HEK293 (cell line): Measurements from ENCODE around the gene RPL10.

Experiments used
- CTCF ChIA-PET: fragments of 350-600 bp; formaldehyde crosslinking; extraction: SDS; loops from one replicate; lab custom pipeline; 2021; ENCODE audit warnings: antibody characterized with exemption; lab: Yijun Ruan, JAX
- POLR2A ChIA-PET: fragments of 300-600 bp; formaldehyde crosslinking; extraction: SDS; loops from one replicate; lab custom pipeline; 2020; ENCODE audit warnings: antibody characterized with exemption, inconsistent platforms; lab: Yijun Ruan, JAX
- H3K27ac ChIP-seq: fragments of 200-500 bp; sonication (Bioruptor generic); 2 replicates; pipeline ENCODE4 v1.5.1; 2014; ENCODE audit warnings: low read depth, low read length, control low read depth, inconsistent platforms; ENCODE audit errors: extremely low read depth
- H3K36me3 ChIP-seq, 2 experiments: fragments of 200-500 bp in 1 of 2; sonication (Bioruptor generic) in 1 of 2; 1 replicate in 1 of 2; 2 replicates in 1 of 2; pipeline ENCODE4 v1.5.1; 2014 to 2017; ENCODE audit warnings: inconsistent platforms in 2 of 2, low read length in 2 of 2; ENCODE audit not compliant: control insufficient read depth in 2 of 2, insufficient read depth in 1 of 2
- H3K4me1 ChIP-seq: fragments of 200-500 bp; sonication (Bioruptor generic); 2 replicates; pipeline ENCODE4 v1.5.1; 2014; ENCODE audit warnings: mild to moderate bottlenecking, low read length, inconsistent platforms; ENCODE audit not compliant: control insufficient read depth, insufficient read depth
- H3K4me3 ChIP-seq: 2 replicates; pipeline ENCODE4 v1.5.1; 2011; ENCODE audit warnings: low read depth, mild to moderate bottlenecking, control low read depth, low read length, moderate library complexity
- H3K9me3 ChIP-seq: fragments of 200-500 bp; sonication (Bioruptor generic); 2 replicates; pipeline ENCODE4 v1.5.1; 2014; ENCODE audit warnings: low read depth, low read length, inconsistent platforms; ENCODE audit not compliant: control insufficient read depth, insufficient read depth
- EGR2 ChIP-seq: fragments of 450-650 bp; formaldehyde crosslinking; IDR thresholded peaks from 2 replicates; pipeline ENCODE4 v1.5.1; 2016; ENCODE audit warnings: low read depth, missing biosample characterization, missing genetic modification characterization
- GFI1B ChIP-seq: fragments of 450-650 bp; formaldehyde crosslinking; IDR thresholded peaks from 2 replicates; pipeline ENCODE4 v1.5.1; 2016; ENCODE audit warnings: missing biosample characterization, missing genetic modification characterization
- GLIS1 ChIP-seq: fragments of 450-650 bp; formaldehyde crosslinking; IDR thresholded peaks from 2 replicates; pipeline ENCODE4 v1.5.1; 2016; ENCODE audit warnings: missing biosample characterization, missing genetic modification characterization
- KLF16 ChIP-seq: fragments of 450-650 bp; formaldehyde crosslinking; IDR thresholded peaks from 2 replicates; pipeline ENCODE4 v1.5.1; 2017; ENCODE audit warnings: missing biosample characterization, missing genetic modification characterization
- KLF7 ChIP-seq: fragments of 450-650 bp; formaldehyde crosslinking; IDR thresholded peaks from 2 replicates; pipeline ENCODE4 v1.5.1; 2016; ENCODE audit warnings: missing biosample characterization, missing genetic modification characterization, borderline replicate concordance
- PRDM1 ChIP-seq: fragments of 450-650 bp; formaldehyde crosslinking; IDR thresholded peaks from 2 replicates; pipeline ENCODE4; 2016; ENCODE audit warnings: missing biosample characterization, missing genetic modification characterization
- SP7 ChIP-seq: fragments of 450-650 bp; formaldehyde crosslinking; IDR thresholded peaks from 2 replicates; pipeline ENCODE4 v1.5.1; 2016; ENCODE audit warnings: missing biosample characterization, missing genetic modification characterization
- WT1 ChIP-seq: fragments of 450-650 bp; formaldehyde crosslinking; IDR thresholded peaks from 2 replicates; pipeline ENCODE4 v1.5.1; 2016; ENCODE audit warnings: missing biosample characterization, missing genetic modification characterization
- ZBTB17 ChIP-seq: fragments of 450-650 bp; formaldehyde crosslinking; IDR thresholded peaks from 2 replicates; pipeline ENCODE4 v1.5.1; 2016; ENCODE audit warnings: missing biosample characterization, missing genetic modification characterization
- ZBTB21 ChIP-seq: fragments of 450-650 bp; formaldehyde crosslinking; IDR thresholded peaks from 2 replicates; pipeline ENCODE4 v1.5.1; 2017; ENCODE audit warnings: missing biosample characterization, missing genetic modification characterization
- ZBTB8A ChIP-seq: fragments of 450-650 bp; formaldehyde crosslinking; IDR thresholded peaks from 2 replicates; pipeline ENCODE4 v1.5.1; 2016; ENCODE audit warnings: missing biosample characterization, missing genetic modification characterization
- ZEB2 ChIP-seq: fragments of 450-650 bp; formaldehyde crosslinking; IDR thresholded peaks from 2 replicates; pipeline ENCODE4 v1.5.1; 2016; ENCODE audit warnings: missing biosample characterization, missing genetic modification characterization
- ZNF146 ChIP-seq: fragments of 450-650 bp; formaldehyde crosslinking; IDR thresholded peaks from 2 replicates; pipeline ENCODE4 v1.5.1; 2016; ENCODE audit warnings: missing biosample characterization, missing genetic modification characterization
- ZNF155 ChIP-seq: fragments of 450-650 bp; formaldehyde crosslinking; IDR thresholded peaks from 2 replicates; pipeline ENCODE4 v1.5.1; 2016; ENCODE audit warnings: missing biosample characterization, missing genetic modification characterization
- ZNF2 ChIP-seq: fragments of 450-650 bp; formaldehyde crosslinking; IDR thresholded peaks from 2 replicates; pipeline ENCODE4 v1.5.1; 2016; ENCODE audit warnings: missing biosample characterization, missing genetic modification characterization
- ZNF211 ChIP-seq: fragments of 450-650 bp; formaldehyde crosslinking; IDR thresholded peaks from 2 replicates; pipeline ENCODE4 v1.5.1; 2016; ENCODE audit warnings: low read depth, missing biosample characterization, missing genetic modification characterization
- ZNF214 ChIP-seq: fragments of 450-650 bp; formaldehyde crosslinking; IDR thresholded peaks from 2 replicates; pipeline ENCODE4 v1.5.1; 2017; ENCODE audit warnings: missing biosample characterization, mild to moderate bottlenecking, missing genetic modification characterization, borderline replicate concordance
- ZNF324 ChIP-seq: fragments of 450-650 bp; formaldehyde crosslinking; IDR thresholded peaks from 2 replicates; pipeline ENCODE4 v1.5.1; 2016; ENCODE audit warnings: missing biosample characterization, missing genetic modification characterization
- ZNF366 ChIP-seq: fragments of 450-650 bp; formaldehyde crosslinking; conservative IDR thresholded peaks from 2 replicates; pipeline ENCODE4 v1.5.1; 2016; ENCODE audit warnings: missing biosample characterization, missing genetic modification characterization
- ZNF391 ChIP-seq: fragments of 450-650 bp; formaldehyde crosslinking; IDR thresholded peaks from 2 replicates; pipeline ENCODE4 v1.5.1; 2016; ENCODE audit warnings: low read depth, missing biosample characterization, missing genetic modification characterization, borderline replicate concordance
- ZNF394 ChIP-seq: fragments of 450-650 bp; formaldehyde crosslinking; IDR thresholded peaks from 2 replicates; pipeline ENCODE4 v1.5.1; 2016; ENCODE audit warnings: missing biosample characterization, missing genetic modification characterization, mild to moderate bottlenecking, moderate library complexity, borderline replicate concordance
- ZNF600 ChIP-seq: fragments of 450-650 bp; formaldehyde crosslinking; IDR thresholded peaks from 2 replicates; pipeline ENCODE4 v1.5.1; 2016; ENCODE audit warnings: missing biosample characterization, missing genetic modification characterization
- ZNF623 ChIP-seq: fragments of 450-650 bp; formaldehyde crosslinking; IDR thresholded peaks from 2 replicates; pipeline ENCODE4 v1.5.1; 2016; ENCODE audit warnings: missing biosample characterization, missing genetic modification characterization
- ZNF658 ChIP-seq: fragments of 450-650 bp; formaldehyde crosslinking; IDR thresholded peaks from 2 replicates; pipeline ENCODE4; 2016; ENCODE audit warnings: missing biosample characterization, missing genetic modification characterization
- ZNF677 ChIP-seq: fragments of 450-650 bp; IDR thresholded peaks from 2 replicates; pipeline ENCODE4 v1.5.0; 2018; ENCODE audit warnings: missing biosample characterization, mild to moderate bottlenecking, missing genetic modification characterization, moderate library complexity
- ZNF837 ChIP-seq: fragments of 450-650 bp; formaldehyde crosslinking; IDR thresholded peaks from 2 replicates; pipeline ENCODE4 v1.5.1; 2016; ENCODE audit warnings: missing biosample characterization, missing genetic modification characterization
- ZNF843 ChIP-seq: fragments of 450-650 bp; formaldehyde crosslinking; IDR thresholded peaks from 2 replicates; pipeline ENCODE4 v1.5.1; 2016; ENCODE audit warnings: missing biosample characterization, missing genetic modification characterization
- ZXDB ChIP-seq: fragments of 450-650 bp; formaldehyde crosslinking; IDR thresholded peaks from 2 replicates; pipeline ENCODE4 v1.5.1; 2016; ENCODE audit warnings: missing biosample characterization, missing genetic modification characterization
- TF ChIP-seq, protein P1 (sequence below): fragments of 450-650 bp; formaldehyde crosslinking; IDR thresholded peaks from 2 replicates; pipeline ENCODE4 v1.5.1; 2016; ENCODE audit warnings: missing biosample characterization, missing genetic modification characterization
- TF ChIP-seq, protein P2 (sequence below): fragments of 450-650 bp; formaldehyde crosslinking; IDR thresholded peaks from 2 replicates; pipeline ENCODE4 v1.5.1; 2016; ENCODE audit warnings: missing biosample characterization, missing genetic modification characterization
- TF ChIP-seq, protein P3 (sequence below): fragments of 450-650 bp; formaldehyde crosslinking; IDR thresholded peaks from 2 replicates; pipeline ENCODE4 v1.5.1; 2016; ENCODE audit warnings: missing biosample characterization, missing genetic modification characterization, low read depth
- TF ChIP-seq, protein P4 (sequence below): fragments of 450-650 bp; formaldehyde crosslinking; optimal IDR thresholded peaks from 2 replicates; pipeline ENCODE3; 2016; ENCODE audit warnings: missing biosample characterization, mild to moderate bottlenecking, missing genetic modification characterization

RPL10 gene

DNA sequence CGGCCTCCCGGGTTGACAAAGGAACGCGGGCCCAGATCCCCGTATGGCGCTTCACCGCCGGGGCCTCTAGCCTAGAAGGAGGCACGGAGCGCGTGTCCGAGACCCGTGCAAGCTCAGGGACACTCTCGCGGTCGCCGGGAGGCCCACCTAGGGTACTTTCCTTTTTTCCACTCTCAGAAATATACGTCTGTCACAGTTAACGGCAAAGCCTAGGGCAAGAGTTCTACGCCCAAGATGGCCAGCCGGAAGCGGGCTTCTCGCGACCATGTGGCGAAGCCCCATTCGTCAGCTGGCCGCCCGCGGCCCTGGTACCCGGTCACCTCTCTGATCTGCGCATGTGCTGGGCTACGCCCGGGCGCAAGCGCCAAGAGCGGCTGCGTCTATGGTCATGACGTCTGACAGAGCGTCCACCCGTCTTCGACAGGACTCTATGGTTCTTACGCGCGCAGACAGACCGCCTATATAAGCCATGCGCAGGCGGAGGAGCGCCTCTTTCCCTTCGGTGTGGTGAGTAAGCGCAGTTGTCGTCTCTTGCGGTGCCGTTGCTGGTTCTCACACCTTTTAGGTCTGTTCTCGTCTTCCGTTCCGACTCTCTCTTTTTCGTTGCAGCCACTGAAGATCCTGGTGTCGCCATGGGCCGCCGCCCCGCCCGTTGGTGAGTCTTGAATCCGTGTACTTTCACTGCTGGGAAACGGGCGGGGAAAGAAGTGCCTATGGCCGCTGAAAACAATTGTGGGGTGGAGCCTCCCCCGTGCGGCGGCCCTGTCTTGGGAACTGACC lies at the start of gene RPL10:
Gene RPL10 (plus strand): TSS at position 490 of the 780 bp plus-strand sequence. CDS start 143 bp downstream, at position 633.
- Histone ChIP-seq H3K36me3 (peaks cover 0 to 39% of the 10 kb centered on the region in 2 experiments; a peak in 1 of 3 replicates), H3K27ac (peak within 1 kb of the TSS; percentile 84), H3K9me3 (no peaks in the 10 kb centered on the region), H3K4me3 (peak within 1 kb of the TSS; percentile 66), H3K4me1 (no peaks in the 10 kb centered on the region)
- ChIA-PET POLR2A (interaction anchor here (0.7 to 6.5 kb wide), 14 partner anchors 9 to 135 kb away, joined by 3 to 57 read pairs (median 6); partner anchors contain the start of genes DNASE1L1, EMD, FLNA and SLC10A3), CTCF (interaction anchor here (0.5 to 1.9 kb wide), 12 partner anchors 10 to 134 kb away, joined by 3 to 8 read pairs (median 4); no protein-coding TSS in a partner anchor)
- TF ChIP-seq ZNF600 (tag by site-specific recombination) (no peak; the same call in 1 of the 2 replicates), ZNF843 (tag by site-specific recombination) (0 out of 2 replicates have a peak, but pooled peaks have one; percentile 11), SP7 (tag by site-specific recombination) (peak; percentile 54; the same call in 1 of the 2 replicates), GLIS1 (tag by site-specific recombination) (no peak), ZXDB (peak; percentile 97), ZNF677 (no peak), KLF7 (tag by site-specific recombination) (peak; percentile 6; the same call in 1 of the 2 replicates), WT1 (tag by site-specific recombination) (0 out of 2 replicates have a peak, but pooled peaks have one; percentile 6), PRDM1 (tag by site-specific recombination) (peak; percentile 49), ZBTB8A (tag by site-specific recombination) (peak; percentile 90), ZNF391 (peak; percentile 90), ZNF211 (tag by site-specific recombination) (no peak), ZBTB17 (tag by site-specific recombination) (peak; percentile 64), ZNF366 (peak; percentile 31; the same call in 1 of the 2 replicates), ZEB2 (tag by site-specific recombination) (peak; percentile 12; the same call in 1 of the 2 replicates), ZNF623 (tag by site-specific recombination) (peak; percentile 35; the same call in 1 of the 2 replicates), KLF16 (tag by site-specific recombination) (peak; percentile 85), ZNF394 (peak; percentile 63; the same call in 1 of the 2 replicates), ZNF146 (0 out of 2 replicates have a peak, but pooled peaks have one; percentile 22), ZNF155 (no peak), ZNF214 (tag by site-specific recombination) (no peak), ZNF658 (tag by site-specific recombination) (no peak), ZNF837 (tag by site-specific recombination) (peak; percentile 78; the same call in 1 of the 2 replicates), EGR2 (0 out of 2 replicates have a peak, but pooled peaks have one; percentile 25), ZNF324 (tag by site-specific recombination) (peak; percentile 72; the same call in 1 of the 2 replicates), GFI1B (peak; percentile 67; the same call in 1 of the 2 replicates), ZNF2 (tag by site-specific recombination) (peak; percentile 71), ZBTB21 (tag by site-specific recombination) (peak; percentile 68)
- TF ChIP-seq, protein P1, sequence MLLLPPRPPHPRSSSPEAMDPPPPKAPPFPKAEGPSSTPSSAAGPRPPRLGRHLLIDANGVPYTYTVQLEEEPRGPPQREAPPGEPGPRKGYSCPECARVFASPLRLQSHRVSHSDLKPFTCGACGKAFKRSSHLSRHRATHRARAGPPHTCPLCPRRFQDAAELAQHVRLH (tag by site-specific recombination): 0 out of 2 replicates have a peak, but pooled peaks have one; percentile 25
- TF ChIP-seq, protein P2, sequence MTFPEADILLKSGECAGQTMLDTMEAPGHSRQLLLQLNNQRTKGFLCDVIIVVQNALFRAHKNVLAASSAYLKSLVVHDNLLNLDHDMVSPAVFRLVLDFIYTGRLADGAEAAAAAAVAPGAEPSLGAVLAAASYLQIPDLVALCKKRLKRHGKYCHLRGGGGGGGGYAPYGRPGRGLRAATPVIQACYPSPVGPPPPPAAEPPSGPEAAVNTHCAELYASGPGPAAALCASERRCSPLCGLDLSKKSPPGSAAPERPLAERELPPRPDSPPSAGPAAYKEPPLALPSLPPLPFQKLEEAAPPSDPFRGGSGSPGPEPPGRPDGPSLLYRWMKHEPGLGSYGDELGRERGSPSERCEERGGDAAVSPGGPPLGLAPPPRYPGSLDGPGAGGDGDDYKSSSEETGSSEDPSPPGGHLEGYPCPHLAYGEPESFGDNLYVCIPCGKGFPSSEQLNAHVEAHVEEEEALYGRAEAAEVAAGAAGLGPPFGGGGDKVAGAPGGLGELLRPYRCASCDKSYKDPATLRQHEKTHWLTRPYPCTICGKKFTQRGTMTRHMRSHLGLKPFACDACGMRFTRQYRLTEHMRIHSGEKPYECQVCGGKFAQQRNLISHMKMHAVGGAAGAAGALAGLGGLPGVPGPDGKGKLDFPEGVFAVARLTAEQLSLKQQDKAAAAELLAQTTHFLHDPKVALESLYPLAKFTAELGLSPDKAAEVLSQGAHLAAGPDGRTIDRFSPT (tag by site-specific recombination): 0 out of 2 replicates have a peak, but pooled peaks have one; percentile 38
- TF ChIP-seq, protein P3, sequence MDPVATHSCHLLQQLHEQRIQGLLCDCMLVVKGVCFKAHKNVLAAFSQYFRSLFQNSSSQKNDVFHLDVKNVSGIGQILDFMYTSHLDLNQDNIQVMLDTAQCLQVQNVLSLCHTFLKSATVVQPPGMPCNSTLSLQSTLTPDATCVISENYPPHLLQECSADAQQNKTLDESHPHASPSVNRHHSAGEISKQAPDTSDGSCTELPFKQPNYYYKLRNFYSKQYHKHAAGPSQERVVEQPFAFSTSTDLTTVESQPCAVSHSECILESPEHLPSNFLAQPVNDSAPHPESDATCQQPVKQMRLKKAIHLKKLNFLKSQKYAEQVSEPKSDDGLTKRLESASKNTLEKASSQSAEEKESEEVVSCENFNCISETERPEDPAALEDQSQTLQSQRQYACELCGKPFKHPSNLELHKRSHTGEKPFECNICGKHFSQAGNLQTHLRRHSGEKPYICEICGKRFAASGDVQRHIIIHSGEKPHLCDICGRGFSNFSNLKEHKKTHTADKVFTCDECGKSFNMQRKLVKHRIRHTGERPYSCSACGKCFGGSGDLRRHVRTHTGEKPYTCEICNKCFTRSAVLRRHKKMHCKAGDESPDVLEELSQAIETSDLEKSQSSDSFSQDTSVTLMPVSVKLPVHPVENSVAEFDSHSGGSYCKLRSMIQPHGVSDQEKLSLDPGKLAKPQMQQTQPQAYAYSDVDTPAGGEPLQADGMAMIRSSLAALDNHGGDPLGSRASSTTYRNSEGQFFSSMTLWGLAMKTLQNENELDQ: no peak
- TF ChIP-seq, protein P4, sequence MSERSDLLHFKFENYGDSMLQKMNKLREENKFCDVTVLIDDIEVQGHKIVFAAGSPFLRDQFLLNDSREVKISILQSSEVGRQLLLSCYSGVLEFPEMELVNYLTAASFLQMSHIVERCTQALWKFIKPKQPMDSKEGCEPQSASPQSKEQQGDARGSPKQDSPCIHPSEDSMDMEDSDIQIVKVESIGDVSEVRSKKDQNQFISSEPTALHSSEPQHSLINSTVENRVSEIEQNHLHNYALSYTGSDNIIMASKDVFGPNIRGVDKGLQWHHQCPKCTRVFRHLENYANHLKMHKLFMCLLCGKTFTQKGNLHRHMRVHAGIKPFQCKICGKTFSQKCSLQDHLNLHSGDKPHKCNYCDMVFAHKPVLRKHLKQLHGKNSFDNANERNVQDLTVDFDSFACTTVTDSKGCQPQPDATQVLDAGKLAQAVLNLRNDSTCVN (tag by site-specific recombination): peak; percentile 55
